ENCODE results near the gene CLN3.
"Not testable (repeated sequence)": the region's sequence is repeated elsewhere in the genome, so short reads cannot be mapped to it uniquely, and the experiment has no call there.

Gene CLN3

GRCh38 chr16:28491970-28492474 lies at the start of gene CLN3:
Gene CLN3, minus strand, starts transcription at chr16:28492074. Its CDS starts 315 bp downstream, at chr16:28491759.
- peak; percentile 95 for DNase-seq (ENCODE audit: low spot score)

GRCh38 chr16:28540346-28540745 lies 48.5 kb upstream of the CLN3 start:
- DNase-seq (ENCODE audit: low spot score) = no peak

DNA sequence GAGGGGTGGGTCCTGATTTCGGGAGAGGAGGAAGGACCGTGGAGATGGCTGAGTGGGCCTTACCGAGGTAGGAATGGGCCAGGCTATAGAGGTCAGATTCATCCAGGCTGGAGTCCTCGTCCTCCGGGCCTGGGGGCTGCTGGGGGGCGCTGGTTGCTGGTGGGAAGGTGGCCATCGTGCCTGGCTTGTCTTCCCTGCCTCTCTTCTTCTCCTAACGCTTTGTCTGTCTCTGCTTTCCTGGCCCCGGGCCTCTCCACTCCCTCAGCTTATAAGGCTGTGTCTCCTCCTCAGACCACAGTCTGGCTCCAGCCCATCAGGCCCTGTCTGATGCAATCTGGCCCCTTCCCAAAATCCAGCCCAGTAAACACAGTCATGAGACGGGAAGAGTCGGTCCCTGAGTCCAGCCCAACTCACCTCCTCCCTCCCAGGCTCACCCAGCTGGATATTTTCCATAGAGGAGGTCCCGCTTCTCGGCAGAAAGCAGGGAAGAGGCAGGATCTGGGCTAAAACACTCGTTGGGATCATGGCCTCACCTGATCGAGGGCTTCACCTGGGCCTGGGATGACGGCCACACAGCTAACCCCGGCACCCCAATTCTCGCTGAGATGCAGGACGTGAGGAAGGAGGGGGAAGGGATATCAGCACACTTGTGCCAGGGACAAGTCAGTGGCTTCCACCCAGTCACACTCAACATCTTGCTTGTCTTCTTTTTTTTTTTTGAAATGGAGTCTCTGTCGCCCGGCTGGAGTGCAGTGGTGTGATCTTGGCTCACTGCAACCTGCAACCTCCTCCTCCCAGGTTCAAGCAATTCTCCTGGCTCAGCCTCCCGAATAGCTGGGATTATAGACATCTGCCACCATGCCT lies 47.1 kb upstream of the CLN3 start, which contains the start of gene NUPR1:
TSS of gene NUPR1 (minus strand) at position 242 of the 864 bp plus-strand sequence. CDS start at position 175, 67 bp downstream.
- peak; percentile 81 for DNase-seq (ENCODE audit: low spot score)

DNA sequence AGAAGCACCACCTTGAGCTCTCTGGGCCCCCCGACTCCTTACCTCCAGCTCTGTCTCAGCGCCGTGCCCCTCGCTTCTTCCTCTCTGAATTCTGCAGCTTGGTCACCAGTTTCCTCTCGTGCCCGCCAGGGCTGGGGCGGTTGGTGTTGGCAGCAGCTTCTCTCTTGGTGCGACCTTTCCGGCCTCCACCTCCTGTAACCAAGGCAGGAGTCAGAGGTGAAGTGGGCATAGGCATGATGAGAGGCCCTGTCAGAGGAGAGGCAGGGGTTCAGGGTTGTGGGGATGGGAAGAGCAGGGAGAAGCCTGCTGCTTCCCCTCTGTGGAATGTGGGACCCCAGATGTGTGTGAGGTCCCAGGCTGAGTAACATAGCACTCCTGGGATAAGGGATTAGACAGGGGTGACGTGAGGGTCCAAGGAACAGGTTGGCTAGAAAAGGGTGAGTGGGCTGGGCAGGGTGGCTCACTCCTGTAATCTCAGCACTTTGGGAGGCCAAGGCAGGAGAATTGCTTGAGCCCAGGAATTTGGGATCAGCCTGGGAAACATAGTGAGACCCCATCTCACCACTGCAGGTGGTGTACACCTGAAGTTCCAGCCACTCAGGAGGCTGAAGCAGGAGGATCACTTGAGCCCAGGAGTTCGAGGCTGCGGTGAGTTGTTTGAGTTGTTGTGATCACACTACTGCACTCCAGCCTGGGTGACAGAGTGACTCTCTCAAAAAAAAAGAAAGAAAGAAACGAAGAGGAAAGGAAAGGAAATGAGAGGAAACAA lies 46.3 kb upstream of the CLN3 start:
- DNase-seq (ENCODE audit: low spot score) = no peak

GRCh38 chr16:28537076-28537475 lies 45.2 kb upstream of the CLN3 start:
- no peak for DNase-seq (ENCODE audit: low spot score)

- no peak for DNase-seq (ENCODE audit: low spot score)
Observed at GRCh38 chr16:28534542-28535373, 42.9 kb upstream of the CLN3 start.

DNA sequence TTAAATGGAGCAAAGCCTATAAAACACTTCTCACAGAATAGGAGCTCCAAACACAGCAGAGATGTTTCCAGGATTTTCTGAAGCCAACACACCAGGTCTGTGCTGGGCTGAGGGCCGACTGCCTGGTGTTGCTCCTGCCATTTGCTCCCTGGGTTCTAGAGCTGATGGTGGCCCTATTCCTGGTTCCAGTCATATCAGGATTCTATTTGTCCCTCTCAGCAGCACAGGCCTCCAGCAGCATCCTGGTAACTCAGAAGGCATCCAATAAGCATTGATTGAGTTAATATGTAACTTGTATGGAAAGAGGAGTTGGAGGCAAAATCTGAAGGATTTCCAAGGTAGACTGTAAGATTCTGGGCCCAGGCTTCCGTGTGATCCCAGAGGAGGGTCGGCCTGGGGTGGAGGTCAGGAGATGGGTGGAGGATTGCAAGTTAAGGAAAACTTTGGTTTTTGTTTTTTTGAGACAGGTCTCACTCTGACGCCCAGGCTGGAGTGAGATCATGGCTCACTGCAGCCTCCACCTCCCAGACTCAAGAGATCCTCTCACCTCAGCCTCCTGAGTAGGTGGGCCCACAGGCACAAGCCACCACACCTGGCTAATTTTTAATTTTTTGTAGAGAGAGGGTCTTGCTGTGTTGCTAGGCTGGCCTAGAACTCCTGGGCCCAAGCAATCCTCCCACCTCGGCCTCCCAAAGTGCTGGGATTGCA lies 41.2 kb upstream of the CLN3 start:
- no peak for DNase-seq (ENCODE audit: low spot score)

- DNase-seq (ENCODE audit: low spot score) = no peak
Observed at GRCh38 chr16:28531777-28532744, 40.2 kb upstream of the CLN3 start.

- DNase-seq (ENCODE audit: low spot score) = no peak
Observed at GRCh38 chr16:28529124-28529523, 37.2 kb upstream of the CLN3 start.

DNA sequence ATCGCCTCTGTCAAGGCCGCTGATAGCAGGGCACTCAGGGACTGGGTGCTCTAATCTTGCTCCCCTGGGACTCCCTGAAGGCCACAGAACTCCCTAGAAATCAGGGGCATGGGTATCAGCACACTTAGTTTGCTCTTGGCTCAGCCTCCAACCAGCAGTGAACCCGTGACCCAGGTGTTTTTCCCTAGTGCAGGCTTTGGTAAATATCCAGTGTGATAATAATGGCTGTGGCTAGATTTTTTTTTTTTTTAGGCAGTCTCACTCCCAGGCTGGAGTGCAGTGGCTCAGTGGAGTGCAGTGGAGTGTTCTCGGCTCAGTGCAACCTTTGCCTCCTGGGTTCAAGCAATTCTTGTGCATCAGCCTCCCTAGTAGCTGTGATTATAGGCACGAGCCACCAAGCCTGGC lies 36.6 kb upstream of the CLN3 start:
- DNase-seq (ENCODE audit: low spot score) = no peak

GRCh38 chr16:28527985-28528384 lies 36.1 kb upstream of the CLN3 start:
- DNase-seq (ENCODE audit: low spot score) = no peak

- not testable (repeated sequence) for DNase-seq (ENCODE audit: low spot score)
Observed at GRCh38 chr16:28527100-28527785, 35.4 kb upstream of the CLN3 start.

DNA sequence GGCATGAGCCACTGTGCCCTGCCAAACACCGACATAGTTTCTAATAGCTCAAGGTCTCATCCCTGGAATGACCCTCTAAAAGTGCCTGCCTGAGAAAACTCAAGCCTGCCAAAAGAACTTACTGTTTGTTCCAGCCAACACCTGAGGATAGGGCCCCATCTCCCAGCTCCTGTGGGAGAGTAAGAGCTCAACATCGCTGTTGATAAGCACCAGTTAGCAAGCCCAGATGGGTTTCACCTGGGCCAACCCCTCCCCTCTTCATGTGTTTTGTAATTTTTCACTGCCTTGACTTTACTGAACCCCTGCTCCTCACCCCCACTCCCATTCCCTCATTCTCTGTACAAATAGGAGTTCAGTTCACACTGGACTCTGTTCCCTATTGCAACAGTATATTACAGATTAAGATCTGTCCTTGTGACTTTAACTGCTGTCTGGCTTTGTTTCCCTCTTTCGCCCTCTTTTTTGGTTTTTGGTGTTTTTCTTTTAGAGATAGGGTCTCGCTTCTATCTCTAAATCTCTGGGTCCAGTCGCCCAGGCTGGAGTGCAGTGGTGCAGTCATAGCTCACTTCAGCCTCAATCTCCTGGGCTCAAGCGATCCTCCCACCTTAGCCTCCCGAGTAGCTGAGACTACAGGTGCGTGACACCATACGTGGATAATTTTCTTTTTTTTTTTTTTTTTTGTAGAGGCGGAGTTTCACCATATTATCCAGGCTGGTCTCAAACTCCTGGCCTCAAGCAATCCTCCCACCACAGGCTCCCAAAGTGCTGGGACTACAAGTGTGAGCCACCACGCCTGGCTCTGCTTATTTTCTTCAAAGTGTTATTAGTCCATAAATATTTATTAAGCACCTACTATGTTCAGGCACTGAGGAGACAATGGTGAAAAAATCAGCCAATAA lies 34.6 kb upstream of the CLN3 start:
- DNase-seq (ENCODE audit: low spot score) = no peak

DNA sequence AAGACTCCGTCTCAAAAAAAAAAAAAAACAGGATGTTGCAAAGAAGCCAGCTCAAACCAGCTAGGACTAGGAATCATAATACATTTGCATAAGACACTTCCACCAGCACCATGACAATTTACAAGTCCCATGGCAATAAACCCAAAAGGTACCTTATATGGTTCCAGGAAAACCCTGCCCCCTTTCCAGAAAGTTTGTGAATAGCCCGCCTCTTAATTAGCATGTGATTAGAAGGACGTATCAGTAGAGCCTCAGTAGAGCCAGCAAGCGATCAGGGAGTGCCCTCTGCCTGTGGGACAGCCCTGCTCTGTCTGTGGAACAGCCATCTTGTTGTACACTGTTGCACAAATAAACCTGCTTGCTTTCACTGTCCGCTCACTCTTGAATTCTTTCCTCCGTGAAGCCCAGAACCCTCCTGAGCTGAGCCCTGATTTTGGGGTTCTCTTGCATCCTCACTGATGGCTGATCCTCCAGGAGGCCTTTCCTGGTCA lies 32.9 kb upstream of the CLN3 start:
- DNase-seq (ENCODE audit: low spot score) = no peak

DNA sequence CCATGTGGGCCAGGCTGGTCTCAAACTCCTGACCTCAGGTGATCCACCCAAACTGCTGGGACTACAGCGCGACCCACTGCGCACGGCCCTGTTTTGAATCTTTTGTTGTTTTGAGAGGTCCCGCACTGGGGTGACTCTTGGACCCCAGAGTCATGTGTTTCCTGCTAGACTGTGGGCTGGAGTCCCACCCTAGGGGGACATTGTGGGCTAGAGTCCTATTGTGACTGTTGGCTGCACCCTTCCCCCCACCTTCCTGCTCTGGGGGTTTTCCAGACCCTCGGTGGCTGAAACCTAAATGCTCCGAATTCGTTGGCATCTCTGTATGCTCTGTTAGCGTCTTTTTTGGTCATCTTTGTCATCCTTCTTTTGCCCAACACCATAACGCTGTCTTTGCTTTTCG lies 30.9 kb upstream of the CLN3 start:
- no peak for DNase-seq (ENCODE audit: low spot score)

- no peak for DNase-seq (ENCODE audit: low spot score)
Observed at GRCh38 chr16:28521436-28521835, 29.6 kb upstream of the CLN3 start.

- DNase-seq (ENCODE audit: low spot score) = no peak
Observed at GRCh38 chr16:28520672-28521071, 28.8 kb upstream of the CLN3 start.

GRCh38 chr16:28514246-28514645 lies 22.4 kb upstream of the CLN3 start:
- no peak for DNase-seq (ENCODE audit: low spot score)
